Measurements from ENCODE around the gene WDFY3. TPM values are rescaled to one million over a fixed set of nuclear protein-coding genes. Genes with fewer than 3 reads are reported as not detected.

The WDFY3 gene
- total and polyA plus RNA-seq, 9 of the 15 experiments (the other 6 are each of a cell fraction or from before 2014, with no cell fraction given): 0.58 to 13.5 (median 9.4) TPM

DNA sequence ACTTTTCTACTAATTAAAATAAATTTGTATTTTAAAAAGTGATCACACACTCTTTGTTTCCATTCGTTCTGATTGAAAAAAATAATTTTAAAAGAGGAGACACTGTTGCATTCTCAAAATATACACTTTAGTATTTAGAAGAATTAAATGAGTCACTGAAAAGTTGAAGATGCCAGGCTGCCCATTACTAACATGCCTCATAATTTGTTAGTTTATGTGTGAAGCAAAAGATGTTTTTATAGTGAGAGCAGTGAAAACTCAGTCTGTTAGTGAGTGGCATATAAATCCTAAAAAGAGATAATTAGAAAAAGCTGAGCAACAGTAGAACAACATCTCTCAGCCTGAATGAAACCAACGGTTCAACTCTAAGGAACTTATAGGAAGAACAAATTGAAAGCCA, 240.1 kb downstream of the WDFY3 start:
- DNase-seq (ENCODE audit: extremely low read depth in 1 of 4, low spot score in 3 of 4): no peak
- CTCF ChIA-PET (ENCODE audit: low intra/inter-chr PET ratio): no interaction called here
- no TSS peak for BruUV-seq (replicated peaks)
- TF ChIP-seq CBX3 (IDR thresholded peaks at IDR 0.05; ENCODE audit: borderline replicate concordance in 1 of 2, low read length in 2 of 2): no peak
- no peak for TF ChIP-seq HDAC3 (IDR thresholded peaks at IDR 0.05; ENCODE audit: borderline replicate concordance, partially characterized antibody)
- no peak for TF ChIP-seq NCOA6 (IDR thresholded peaks at IDR 0.05)
- TF ChIP-seq, protein P1, sequence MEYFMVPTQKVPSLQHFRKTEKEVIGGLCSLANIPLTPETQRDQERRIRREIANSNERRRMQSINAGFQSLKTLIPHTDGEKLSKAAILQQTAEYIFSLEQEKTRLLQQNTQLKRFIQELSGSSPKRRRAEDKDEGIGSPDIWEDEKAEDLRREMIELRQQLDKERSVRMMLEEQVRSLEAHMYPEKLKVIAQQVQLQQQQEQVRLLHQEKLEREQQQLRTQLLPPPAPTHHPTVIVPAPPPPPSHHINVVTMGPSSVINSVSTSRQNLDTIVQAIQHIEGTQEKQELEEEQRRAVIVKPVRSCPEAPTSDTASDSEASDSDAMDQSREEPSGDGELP (CRISPR knock-in tag; IDR thresholded peaks at IDR 0.05; ENCODE audit: borderline replicate concordance): no peak
- no peak for TF ChIP-seq TAF9B (IDR thresholded peaks at IDR 0.05; ENCODE audit: partially characterized antibody)
- TF ChIP-seq, protein P2, sequence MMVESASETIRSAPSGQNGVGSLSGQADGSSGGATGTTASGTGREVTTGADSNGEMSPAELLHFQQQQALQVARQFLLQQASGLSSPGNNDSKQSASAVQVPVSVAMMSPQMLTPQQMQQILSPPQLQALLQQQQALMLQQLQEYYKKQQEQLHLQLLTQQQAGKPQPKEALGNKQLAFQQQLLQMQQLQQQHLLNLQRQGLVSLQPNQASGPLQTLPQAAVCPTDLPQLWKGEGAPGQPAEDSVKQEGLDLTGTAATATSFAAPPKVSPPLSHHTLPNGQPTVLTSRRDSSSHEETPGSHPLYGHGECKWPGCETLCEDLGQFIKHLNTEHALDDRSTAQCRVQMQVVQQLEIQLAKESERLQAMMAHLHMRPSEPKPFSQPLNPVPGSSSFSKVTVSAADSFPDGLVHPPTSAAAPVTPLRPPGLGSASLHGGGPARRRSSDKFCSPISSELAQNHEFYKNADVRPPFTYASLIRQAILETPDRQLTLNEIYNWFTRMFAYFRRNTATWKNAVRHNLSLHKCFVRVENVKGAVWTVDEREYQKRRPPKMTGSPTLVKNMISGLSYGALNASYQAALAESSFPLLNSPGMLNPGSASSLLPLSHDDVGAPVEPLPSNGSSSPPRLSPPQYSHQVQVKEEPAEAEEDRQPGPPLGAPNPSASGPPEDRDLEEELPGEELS (CRISPR knock-in tag; IDR thresholded peaks at IDR 0.05; ENCODE audit: borderline replicate concordance): no peak
- no peak for TF ChIP-seq ZFX (CRISPR knock-in tag; IDR thresholded peaks at IDR 0.05)
- no peak for TF ChIP-seq MBD2 (IDR thresholded peaks at IDR 0.05; ENCODE audit: borderline replicate concordance, low read depth)
- no peak for TF ChIP-seq RHOXF2B (CRISPR knock-in tag; conservative IDR thresholded peaks at IDR 0.05)
- no peak for TF ChIP-seq BRD4 (IDR thresholded peaks at IDR 0.05)
- TF ChIP-seq, protein P3, sequence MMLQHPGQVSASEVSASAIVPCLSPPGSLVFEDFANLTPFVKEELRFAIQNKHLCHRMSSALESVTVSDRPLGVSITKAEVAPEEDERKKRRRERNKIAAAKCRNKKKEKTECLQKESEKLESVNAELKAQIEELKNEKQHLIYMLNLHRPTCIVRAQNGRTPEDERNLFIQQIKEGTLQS (IDR thresholded peaks at IDR 0.05): no peak
- TF ChIP-seq, protein P3 (CRISPR knock-in tag; conservative IDR thresholded peaks at IDR 0.05): no peak
- TF ChIP-seq RBM22 (IDR thresholded peaks at IDR 0.05; ENCODE audit: low read depth, low read length, poor library complexity, severe bottlenecking): no peak
- TF ChIP-seq, protein P4, sequence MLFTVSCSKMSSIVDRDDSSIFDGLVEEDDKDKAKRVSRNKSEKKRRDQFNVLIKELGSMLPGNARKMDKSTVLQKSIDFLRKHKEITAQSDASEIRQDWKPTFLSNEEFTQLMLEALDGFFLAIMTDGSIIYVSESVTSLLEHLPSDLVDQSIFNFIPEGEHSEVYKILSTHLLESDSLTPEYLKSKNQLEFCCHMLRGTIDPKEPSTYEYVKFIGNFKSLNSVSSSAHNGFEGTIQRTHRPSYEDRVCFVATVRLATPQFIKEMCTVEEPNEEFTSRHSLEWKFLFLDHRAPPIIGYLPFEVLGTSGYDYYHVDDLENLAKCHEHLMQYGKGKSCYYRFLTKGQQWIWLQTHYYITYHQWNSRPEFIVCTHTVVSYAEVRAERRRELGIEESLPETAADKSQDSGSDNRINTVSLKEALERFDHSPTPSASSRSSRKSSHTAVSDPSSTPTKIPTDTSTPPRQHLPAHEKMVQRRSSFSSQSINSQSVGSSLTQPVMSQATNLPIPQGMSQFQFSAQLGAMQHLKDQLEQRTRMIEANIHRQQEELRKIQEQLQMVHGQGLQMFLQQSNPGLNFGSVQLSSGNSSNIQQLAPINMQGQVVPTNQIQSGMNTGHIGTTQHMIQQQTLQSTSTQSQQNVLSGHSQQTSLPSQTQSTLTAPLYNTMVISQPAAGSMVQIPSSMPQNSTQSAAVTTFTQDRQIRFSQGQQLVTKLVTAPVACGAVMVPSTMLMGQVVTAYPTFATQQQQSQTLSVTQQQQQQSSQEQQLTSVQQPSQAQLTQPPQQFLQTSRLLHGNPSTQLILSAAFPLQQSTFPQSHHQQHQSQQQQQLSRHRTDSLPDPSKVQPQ (CRISPR knock-in tag; IDR thresholded peaks at IDR 0.05; ENCODE audit: borderline replicate concordance): no peak
- no peak for TF ChIP-seq RBBP5 (IDR thresholded peaks at IDR 0.05; ENCODE audit: borderline replicate concordance, insufficient read depth, low read length, poor library complexity, severe bottlenecking)
- TF ChIP-seq BRCA1 (IDR thresholded peaks at IDR 0.05): no peak
- TF ChIP-seq BRCA1 (CRISPR knock-in tag; IDR thresholded peaks at IDR 0.05): no peak
- no peak for TF ChIP-seq POLR2A (conservative IDR thresholded peaks at IDR 0.05)

More for the DNA sequence above, 240.1 kb downstream of the WDFY3 start:
- Histone ChIP-seq H3K4me3 (no peak overlapping the region), H2AFZ (ENCODE audit: low read depth, low read length) (no peak overlapping the region), H3K36me3 (ENCODE audit: control insufficient read depth, insufficient read depth, low read length) (no peaks in the 10 kb centered on the region), H3K4me2 (ENCODE audit: insufficient read depth, low read length) (no peak overlapping the region), H3K79me2 (ENCODE audit: control insufficient read depth, insufficient read depth, low read length) (no peaks in the 10 kb centered on the region), H3K9me1 (ENCODE audit: control insufficient read depth, insufficient read depth, low read length) (no peaks in the 10 kb centered on the region), H3K4me1 (replicated peaks in 1 of 2; ENCODE audit: control insufficient read depth in 2 of 2, insufficient read depth in 2 of 2, low read length in 2 of 2) (no peaks in the 10 kb centered on the region), H3K27me3 (ENCODE audit: control insufficient read depth in 2 of 2, insufficient read depth in 2 of 2, low read length in 2 of 2) (no peaks in the 10 kb centered on the region), H3K27ac (ENCODE audit: extremely low read depth, low read depth, low read length) (no peak overlapping the region), H3K9me3 (replicated peaks; ENCODE audit: control insufficient read depth, insufficient read depth, low read depth, low read length) (no peaks in the 10 kb centered on the region), H4K20me1 (replicated peaks; ENCODE audit: control insufficient read depth, insufficient read depth, low read length) (no peaks in the 10 kb centered on the region), H3K9ac (ENCODE audit: insufficient read depth in 1 of 2, low read depth in 2 of 2, low read length in 2 of 2) (no peak overlapping the region)
- 10% methylated on average over 2 of the region's 2 CpGs for WGBS (ENCODE audit: insufficient coverage, low coverage, missing lambda C conversion rate)
- FAIRE-seq (no peak), ATAC-seq (no peak)
- POLR2A ChIA-PET: no interaction called here
- in situ Hi-C loops (cut with MboI): no loop called here
- intact Hi-C loops (cut with micrococcal nuclease): no loop called here
